HFFc6 (cell line): ENCODE data around the gene AMOTL1. TPM values are rescaled to one million over a fixed set of nuclear protein-coding genes. Genes with fewer than 3 reads are reported as not detected.

Experiments
- DNase-seq: peaks from one replicate; pipeline ENCODE4 v3.0.0-alpha.2; 2018
- H3K27ac Mint-ChIP-seq: 2 replicates; pipeline ENCODE4 v1.8.0; 2020; ENCODE audit warnings: mild to moderate bottlenecking, mixed read lengths
- H3K27me3 Mint-ChIP-seq: 2 replicates; pipeline ENCODE4 v1.8.0; 2021; ENCODE audit warnings: mild to moderate bottlenecking, moderate library complexity, mixed read lengths; ENCODE audit not compliant: insufficient read depth
- H3K36me3 Mint-ChIP-seq: 2 replicates; pipeline ENCODE4 v1.8.0; 2021; ENCODE audit warnings: low read depth, mixed read lengths
- H3K4me1 Mint-ChIP-seq: 2 replicates; pipeline ENCODE4 v1.8.0; 2020; ENCODE audit warnings: low read depth, mixed read lengths
- H3K4me3 Mint-ChIP-seq: 2 replicates; pipeline ENCODE4 v1.8.0; 2020; ENCODE audit warnings: mild to moderate bottlenecking, moderate library complexity, mixed read lengths
- H3K9me3 Mint-ChIP-seq: 2 replicates; pipeline ENCODE4 v1.8.0; 2020; ENCODE audit warnings: mild to moderate bottlenecking, mixed read lengths
- CTCF ChIP-seq: fragments of 200-600 bp; sonication (generic); IDR thresholded peaks from 2 replicates; pipeline ENCODE4 v1.5.0; 2021; ENCODE audit warnings: antibody characterized with exemption, mild to moderate bottlenecking
- total RNA-seq, 6 experiments: library from RNA; stranded (reverse); fragmentation: NEBNext Ultra II Directional; extraction: Animal tissue kit (Norgen Biotek cat#: 25700); gene quantifications; 2 replicates in 1 of 6; 3 replicates in 5 of 6; pipeline ENCODE4 v1.2.3, GENCODE V29; 2021

The AMOTL1 gene
- total RNA-seq, 6 experiments from 2014 or later = 43.1 to 65.9 (median 48.4) TPM

DNA sequence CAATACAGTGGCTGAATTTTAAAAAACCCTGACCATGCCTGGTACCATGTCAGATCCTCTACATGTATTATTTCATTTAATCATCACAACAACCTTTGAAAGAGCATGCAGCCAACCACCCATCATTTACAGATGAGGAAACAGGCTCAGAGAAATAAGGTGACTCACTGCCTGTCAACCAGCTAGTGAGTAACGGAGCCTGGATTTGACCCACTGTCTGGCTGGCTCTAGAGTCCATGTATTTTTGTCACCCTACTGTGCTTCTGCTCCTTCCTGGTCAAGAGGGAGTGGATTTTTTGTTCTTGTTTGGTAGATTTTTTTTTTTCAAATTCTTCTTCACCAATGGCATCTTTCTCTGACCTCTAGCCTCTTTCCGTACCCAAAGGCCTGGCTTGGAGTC lies 127.8 kb downstream of the AMOTL1 start:
- peaks cover 34% of the 10 kb centered on the region for H3K36me3 Mint-ChIP-seq
- no peak for TF ChIP-seq CTCF
- no peak overlapping the region for H3K4me3 Mint-ChIP-seq
- H3K27ac Mint-ChIP-seq = peak overlapping the region; percentile 67
- peaks cover 9% of the 10 kb centered on the region; the same call in 1 of the 2 replicates for H3K9me3 Mint-ChIP-seq
- peaks cover 27% of the 10 kb centered on the region for H3K4me1 Mint-ChIP-seq
- peak; percentile 66 for DNase-seq
- peaks cover 2% of the 10 kb centered on the region; the same call in 1 of the 2 replicates for H3K27me3 Mint-ChIP-seq

DNA sequence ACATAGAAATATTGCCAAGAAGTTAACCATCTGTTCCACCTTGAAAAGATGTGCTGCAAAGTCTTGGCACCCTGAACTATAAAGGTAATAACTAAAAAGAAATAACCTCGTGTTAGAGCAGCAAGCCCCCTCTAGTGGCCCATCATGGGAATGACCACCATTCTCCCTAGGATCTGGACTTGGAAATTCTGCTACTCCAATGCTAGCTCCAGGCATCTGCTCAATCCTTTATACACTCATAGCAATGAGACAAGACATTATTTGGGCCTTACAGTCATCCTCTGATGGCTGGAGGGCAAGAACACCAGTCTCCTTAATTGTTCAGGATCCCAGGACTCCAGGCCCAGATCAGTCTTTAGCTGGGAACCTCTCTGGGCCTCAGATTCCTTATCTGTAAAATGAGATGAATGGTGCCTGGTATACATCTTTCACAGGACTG lies 129.2 kb downstream of the AMOTL1 start:
- Mint-ChIP-seq H3K27ac (peak overlapping the region; percentile 36), H3K36me3 (peaks cover 36% of the 10 kb centered on the region), H3K9me3 (peaks cover 9% of the 10 kb centered on the region; the same call in 1 of the 2 replicates), H3K4me3 (no peak overlapping the region), H3K4me1 (peaks cover 26% of the 10 kb centered on the region), H3K27me3 (peaks cover 2% of the 10 kb centered on the region; the same call in 1 of the 2 replicates)
- DNase-seq = peak; percentile 21
- TF ChIP-seq CTCF = peak; percentile 97

GRCh38 chr11:94907226-94907625 lies 139.1 kb downstream of the AMOTL1 start:
- TF ChIP-seq CTCF = no peak
- H3K27me3 Mint-ChIP-seq = no peaks in the 10 kb centered on the region
- peaks cover 33% of the 10 kb centered on the region for H3K4me1 Mint-ChIP-seq
- H3K9me3 Mint-ChIP-seq = no peaks in the 10 kb centered on the region
- H3K36me3 Mint-ChIP-seq = peaks cover 32% of the 10 kb centered on the region
- no peak overlapping the region for H3K27ac Mint-ChIP-seq
- DNase-seq = no peak
- H3K4me3 Mint-ChIP-seq = no peak overlapping the region

DNA sequence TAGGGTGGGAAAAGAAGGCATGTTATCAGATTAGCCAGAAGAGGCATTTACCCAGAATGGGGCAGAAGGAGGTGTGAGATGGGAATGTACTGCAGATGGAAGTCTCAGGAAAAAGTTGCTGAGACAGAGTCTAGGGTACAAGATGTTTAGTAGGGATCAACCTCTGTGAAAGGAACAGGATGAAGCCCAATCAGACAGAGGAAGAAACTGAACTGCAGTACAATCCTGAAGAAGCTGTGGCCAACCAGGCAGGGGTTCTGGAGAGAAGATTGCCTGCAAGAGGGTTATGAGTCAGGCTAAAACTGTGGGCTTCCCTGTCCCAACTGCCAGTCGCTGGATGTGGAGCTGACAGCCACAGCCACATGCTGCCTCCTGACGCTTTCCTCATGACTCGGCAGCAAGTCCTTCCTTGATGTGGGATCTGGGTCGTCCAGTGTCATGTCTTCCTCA lies 141.2 kb downstream of the AMOTL1 start:
- peak overlapping the region; percentile 32; the same call in 1 of the 2 replicates for H3K4me3 Mint-ChIP-seq
- DNase-seq = peak; percentile 88
- no peaks in the 10 kb centered on the region for H3K9me3 Mint-ChIP-seq
- peak overlapping the region; percentile 90 for H3K27ac Mint-ChIP-seq
- no peak for TF ChIP-seq CTCF
- H3K4me1 Mint-ChIP-seq = peaks cover 33% of the 10 kb centered on the region
- peaks cover 18% of the 10 kb centered on the region for H3K36me3 Mint-ChIP-seq
- H3K27me3 Mint-ChIP-seq = no peaks in the 10 kb centered on the region

DNA sequence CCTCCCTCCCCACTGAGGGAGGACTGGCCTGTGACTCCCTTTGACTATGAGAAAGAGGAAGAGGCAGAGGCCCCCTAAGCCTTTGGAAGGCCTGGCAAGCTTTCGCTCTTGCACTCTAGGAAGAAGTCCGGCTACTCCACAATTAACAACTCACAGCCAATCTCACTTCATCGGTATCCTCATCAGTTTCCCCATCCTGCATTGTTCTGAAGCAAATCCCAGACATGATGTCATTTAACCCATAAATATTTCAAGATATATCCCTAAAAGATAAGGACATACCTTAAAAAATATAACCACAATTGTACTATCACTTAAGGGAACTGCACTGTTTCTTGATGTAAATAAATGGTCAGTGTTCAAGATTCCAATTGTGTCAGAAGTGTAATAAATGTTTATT lies 142.1 kb downstream of the AMOTL1 start:
- TF ChIP-seq CTCF = no peak
- peaks cover 33% of the 10 kb centered on the region for H3K4me1 Mint-ChIP-seq
- no peaks in the 10 kb centered on the region for H3K9me3 Mint-ChIP-seq
- DNase-seq = no peak
- peaks cover 11% of the 10 kb centered on the region; the same call in 1 of the 2 replicates for H3K36me3 Mint-ChIP-seq
- H3K27me3 Mint-ChIP-seq = no peaks in the 10 kb centered on the region
- H3K27ac Mint-ChIP-seq = peak overlapping the region; percentile 90
- H3K4me3 Mint-ChIP-seq = no peak overlapping the region
